ENCODE results near the gene MME. TPM values are rescaled to one million over a fixed set of nuclear protein-coding genes. Genes with fewer than 3 reads are reported as not detected.

The MME gene
- total RNA-seq, 2 experiments from 2014 or later = 84.4 to 118 TPM

- H3K27ac ChIP-seq (ENCODE audit: low read depth, low read length, poor library complexity, severe bottlenecking) = no peak overlapping the region
- peaks cover 16% of the 10 kb centered on the region; the same call in 1 of the 2 replicates for H3K9me3 ChIP-seq (ENCODE audit: low read length)
- H3K4me1 ChIP-seq (ENCODE audit: insufficient read depth, low read length, poor library complexity, severe bottlenecking) = peaks cover 57% of the 10 kb centered on the region
- BruUV-seq (replicated peaks) = no TSS peak
- intact Hi-C loops (cut with micrococcal nuclease; ENCODE audit: unreplicated experiment) = no loop called here
- CTCF ChIA-PET (ENCODE audit: unreplicated experiment) = interaction anchor here (0.9 to 1.2 kb wide), 2 partner anchors 10 to 17 kb away, joined by 3 read pairs; no protein-coding TSS in a partner anchor
- peaks cover 91% of the 10 kb centered on the region for H3K36me3 ChIP-seq (ENCODE audit: insufficient read depth, low read length)
- DNase-seq (ENCODE audit: low spot score) = no peak
- H3K9me2 ChIP-seq (ENCODE audit: insufficient read depth, low read length) = no peaks in the 10 kb centered on the region
- no peak overlapping the region for H3K4me3 ChIP-seq (ENCODE audit: low read depth, low read length, poor library complexity, severe bottlenecking)
- POLR2A ChIA-PET = interaction anchor here (0.8 to 2.3 kb wide), 8 partner anchors 8 to 34 kb away, joined by 3 to 13 read pairs (median 4); partner anchors contain the start of gene MME
- no peak overlapping the region for H2AFZ ChIP-seq (ENCODE audit: low read length)
- no peak for TF ChIP-seq EZH2phosphoT487 (IDR thresholded peaks at IDR 0.05; ENCODE audit: borderline replicate concordance, low read depth, low read length)
- TF ChIP-seq CTCF (conservative IDR thresholded peaks at IDR 0.05; ENCODE audit: low read length) = no peak
- H3K4me2 ChIP-seq (ENCODE audit: low read length) = no peak overlapping the region
- peaks cover 65% of the 10 kb centered on the region for H3K79me2 ChIP-seq (ENCODE audit: insufficient read depth, low read depth, low read length)
- peaks cover 4% of the 10 kb centered on the region; the same call in 1 of the 2 replicates for H4K20me1 ChIP-seq (ENCODE audit: insufficient read depth, low read length)
Observed at GRCh38 chr3:155103686-155104085, 23.6 kb downstream of the MME start.

- H2AFZ ChIP-seq (ENCODE audit: low read length) = no peak overlapping the region
- no TSS peak for BruUV-seq (replicated peaks)
Observed at GRCh38 chr3:155106119-155106518, 26.0 kb downstream of the MME start.

More at GRCh38 chr3:155106119-155106518, 26.0 kb downstream of the MME start:
- H3K36me3 ChIP-seq (ENCODE audit: insufficient read depth, low read length) = peaks cover 76% of the 10 kb centered on the region
- H4K20me1 ChIP-seq (ENCODE audit: insufficient read depth, low read length) = peaks cover 4% of the 10 kb centered on the region; the same call in 1 of the 2 replicates
- TF ChIP-seq CTCF (conservative IDR thresholded peaks at IDR 0.05; ENCODE audit: low read length) (no peak), EZH2phosphoT487 (IDR thresholded peaks at IDR 0.05; ENCODE audit: borderline replicate concordance, low read depth, low read length) (no peak)
- CTCF ChIA-PET (ENCODE audit: unreplicated experiment) = no interaction called here
- H3K4me1 ChIP-seq (ENCODE audit: insufficient read depth, low read length, poor library complexity, severe bottlenecking) = peaks cover 77% of the 10 kb centered on the region
- intact Hi-C loops (cut with micrococcal nuclease; ENCODE audit: unreplicated experiment) = no loop called here
- no peak overlapping the region for H3K27ac ChIP-seq (ENCODE audit: low read depth, low read length, poor library complexity, severe bottlenecking)
- H3K4me3 ChIP-seq (ENCODE audit: low read depth, low read length, poor library complexity, severe bottlenecking) = no peak overlapping the region
- POLR2A ChIA-PET = interaction anchor here (0.8 to 1.5 kb wide), 2 partner anchors 13 to 24 kb away, joined by 4 to 5 read pairs; no protein-coding TSS in a partner anchor
- H3K4me2 ChIP-seq (ENCODE audit: low read length) = no peak overlapping the region
- peaks cover 72% of the 10 kb centered on the region for H3K79me2 ChIP-seq (ENCODE audit: insufficient read depth, low read depth, low read length)
- H3K9me2 ChIP-seq (ENCODE audit: insufficient read depth, low read length) = no peaks in the 10 kb centered on the region
- H3K9me3 ChIP-seq (ENCODE audit: low read length) = peaks cover 8% of the 10 kb centered on the region; the same call in 1 of the 2 replicates
- DNase-seq (ENCODE audit: low spot score) = no peak
